HEK293 (cell line): Measurements from ENCODE around the gene DMD.

Experiments
- EGR2 ChIP-seq: fragments of 450-650 bp; formaldehyde crosslinking; IDR thresholded peaks from 2 replicates; pipeline ENCODE4 v1.5.1; 2016; ENCODE audit warnings: low read depth, missing biosample characterization, missing genetic modification characterization
- GLI4 ChIP-seq: fragments of 450-650 bp; formaldehyde crosslinking; IDR thresholded peaks from 2 replicates; pipeline ENCODE4 v1.5.1; 2016; ENCODE audit warnings: missing biosample characterization, missing genetic modification characterization
- MYNN ChIP-seq: fragments of 450-650 bp; formaldehyde crosslinking; IDR thresholded peaks from 2 replicates; pipeline ENCODE4 v1.5.1; 2016; ENCODE audit warnings: missing biosample characterization, missing genetic modification characterization, borderline replicate concordance
- ZNF248 ChIP-seq: fragments of 450-650 bp; formaldehyde crosslinking; IDR thresholded peaks from 2 replicates; pipeline ENCODE4 v1.5.1; 2017; ENCODE audit warnings: missing biosample characterization, missing genetic modification characterization
- ZNF501 ChIP-seq: fragments of 450-650 bp; formaldehyde crosslinking; IDR thresholded peaks from 2 replicates; pipeline ENCODE4 v1.5.1; 2016; ENCODE audit warnings: missing biosample characterization, missing genetic modification characterization
- ZNF658 ChIP-seq: fragments of 450-650 bp; formaldehyde crosslinking; IDR thresholded peaks from 2 replicates; pipeline ENCODE4; 2016; ENCODE audit warnings: missing biosample characterization, missing genetic modification characterization
- TF ChIP-seq, protein P1 (sequence below): fragments of 450-650 bp; formaldehyde crosslinking; IDR thresholded peaks from 2 replicates; pipeline ENCODE4 v1.5.1; 2016; ENCODE audit warnings: missing biosample characterization, missing genetic modification characterization, borderline replicate concordance

Gene DMD

DNA sequence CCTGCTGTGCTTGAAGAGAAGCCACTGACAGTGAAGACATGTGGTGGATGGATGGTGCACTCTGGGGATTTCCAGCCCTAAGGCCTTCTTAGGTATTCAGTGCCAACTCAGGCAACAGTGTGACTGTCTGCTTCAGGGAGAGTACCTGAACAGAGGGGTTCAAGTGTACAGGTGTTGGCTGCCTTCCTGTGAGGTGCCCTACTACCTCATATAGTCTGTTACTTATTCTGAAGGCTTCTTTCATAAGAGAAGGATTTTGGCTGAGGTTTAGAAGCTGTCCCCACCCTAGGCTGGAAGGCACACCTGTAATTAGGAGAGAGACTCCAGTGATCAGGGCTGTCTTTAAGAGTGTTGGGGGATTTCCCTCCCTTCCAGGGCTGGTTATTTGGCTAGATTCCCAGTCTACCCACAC, 2141.3 kb downstream of the DMD start (continued):
- TF ChIP-seq, protein P1, sequence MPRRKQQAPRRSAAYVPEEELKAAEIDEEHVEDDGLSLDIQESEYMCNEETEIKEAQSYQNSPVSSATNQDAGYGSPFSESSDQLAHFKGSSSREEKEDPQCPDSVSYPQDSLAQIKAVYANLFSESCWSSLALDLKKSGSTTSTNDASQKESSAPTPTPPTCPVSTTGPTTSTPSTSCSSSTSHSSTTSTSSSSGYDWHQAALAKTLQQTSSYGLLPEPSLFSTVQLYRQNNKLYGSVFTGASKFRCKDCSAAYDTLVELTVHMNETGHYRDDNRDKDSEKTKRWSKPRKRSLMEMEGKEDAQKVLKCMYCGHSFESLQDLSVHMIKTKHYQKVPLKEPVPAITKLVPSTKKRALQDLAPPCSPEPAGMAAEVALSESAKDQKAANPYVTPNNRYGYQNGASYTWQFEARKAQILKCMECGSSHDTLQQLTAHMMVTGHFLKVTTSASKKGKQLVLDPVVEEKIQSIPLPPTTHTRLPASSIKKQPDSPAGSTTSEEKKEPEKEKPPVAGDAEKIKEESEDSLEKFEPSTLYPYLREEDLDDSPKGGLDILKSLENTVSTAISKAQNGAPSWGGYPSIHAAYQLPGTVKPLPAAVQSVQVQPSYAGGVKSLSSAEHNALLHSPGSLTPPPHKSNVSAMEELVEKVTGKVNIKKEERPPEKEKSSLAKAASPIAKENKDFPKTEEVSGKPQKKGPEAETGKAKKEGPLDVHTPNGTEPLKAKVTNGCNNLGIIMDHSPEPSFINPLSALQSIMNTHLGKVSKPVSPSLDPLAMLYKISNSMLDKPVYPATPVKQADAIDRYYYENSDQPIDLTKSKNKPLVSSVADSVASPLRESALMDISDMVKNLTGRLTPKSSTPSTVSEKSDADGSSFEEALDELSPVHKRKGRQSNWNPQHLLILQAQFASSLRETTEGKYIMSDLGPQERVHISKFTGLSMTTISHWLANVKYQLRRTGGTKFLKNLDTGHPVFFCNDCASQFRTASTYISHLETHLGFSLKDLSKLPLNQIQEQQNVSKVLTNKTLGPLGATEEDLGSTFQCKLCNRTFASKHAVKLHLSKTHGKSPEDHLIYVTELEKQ: no peak
- TF ChIP-seq GLI4 (tag by site-specific recombination) (no peak), EGR2 (tag by site-specific recombination) (no peak), MYNN (tag by site-specific recombination) (no peak), ZNF501 (tag by site-specific recombination) (no peak), ZNF248 (no peak), ZNF658 (tag by site-specific recombination) (no peak)
